GM21737 (cell line): ENCODE measurements around the gene MFSD11.
"Not testable (repeated sequence)": the region's sequence is repeated elsewhere in the genome, so short reads cannot be mapped to it uniquely, and the experiment has no call there.

ENCODE experiments used
- ATAC-seq: cut with Tn5 transposase; IDR thresholded peaks from one replicate; pipeline ENCODE4 v1.9.1; 2021; ENCODE audit warnings: mild to moderate bottlenecking, moderate library complexity; ENCODE audit not compliant: unreplicated experiment

MFSD11 gene

DNA sequence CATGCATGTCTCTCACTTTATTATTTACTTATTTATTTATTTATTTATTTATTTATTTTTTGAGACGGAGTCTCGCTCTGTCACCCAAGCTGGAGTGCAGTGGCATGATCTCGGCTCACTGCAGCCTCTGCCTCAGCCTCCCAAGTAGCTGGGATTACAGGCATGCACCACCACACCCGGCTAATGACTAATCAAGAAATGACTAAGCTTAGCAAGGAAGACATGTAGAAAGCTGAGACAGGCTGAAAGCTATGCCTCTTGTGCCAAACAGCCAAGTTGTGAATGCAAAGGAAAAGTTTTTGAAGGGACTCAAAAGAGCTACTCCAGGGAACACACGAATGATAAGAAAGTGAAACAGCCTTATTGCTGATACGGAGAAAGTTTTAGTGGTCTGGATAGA is 7.9 kb downstream of the MFSD11 start:
- ATAC-seq: not testable (repeated sequence)

- no peak for ATAC-seq
Observed at GRCh38 chr17:76747716-76748363, 9.9 kb downstream of the MFSD11 start.

GRCh38 chr17:76748657-76749056 is 10.7 kb downstream of the MFSD11 start:
- ATAC-seq: no peak

GRCh38 chr17:76751416-76751993 is 13.6 kb downstream of the MFSD11 start:
- no peak for ATAC-seq

DNA sequence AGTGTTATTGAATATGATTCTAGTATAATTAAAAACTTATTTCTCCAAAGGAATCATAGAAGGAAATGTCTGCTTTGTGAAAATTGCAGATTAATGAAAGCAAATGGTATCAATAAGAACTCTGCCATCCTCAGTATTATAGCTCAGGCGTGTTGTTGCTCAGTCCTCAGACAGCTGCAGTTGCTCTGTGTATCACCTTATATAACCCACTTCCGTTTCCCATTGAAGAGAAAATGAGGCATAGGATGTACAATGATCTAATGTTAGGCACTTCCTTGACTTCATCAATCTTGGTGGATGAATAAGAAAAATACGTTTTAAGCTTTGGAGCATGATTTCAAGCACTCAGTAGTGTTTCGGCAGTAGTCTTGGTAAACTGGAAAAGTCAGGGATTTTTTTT is 14.1 kb downstream of the MFSD11 start:
- ATAC-seq: no peak

DNA sequence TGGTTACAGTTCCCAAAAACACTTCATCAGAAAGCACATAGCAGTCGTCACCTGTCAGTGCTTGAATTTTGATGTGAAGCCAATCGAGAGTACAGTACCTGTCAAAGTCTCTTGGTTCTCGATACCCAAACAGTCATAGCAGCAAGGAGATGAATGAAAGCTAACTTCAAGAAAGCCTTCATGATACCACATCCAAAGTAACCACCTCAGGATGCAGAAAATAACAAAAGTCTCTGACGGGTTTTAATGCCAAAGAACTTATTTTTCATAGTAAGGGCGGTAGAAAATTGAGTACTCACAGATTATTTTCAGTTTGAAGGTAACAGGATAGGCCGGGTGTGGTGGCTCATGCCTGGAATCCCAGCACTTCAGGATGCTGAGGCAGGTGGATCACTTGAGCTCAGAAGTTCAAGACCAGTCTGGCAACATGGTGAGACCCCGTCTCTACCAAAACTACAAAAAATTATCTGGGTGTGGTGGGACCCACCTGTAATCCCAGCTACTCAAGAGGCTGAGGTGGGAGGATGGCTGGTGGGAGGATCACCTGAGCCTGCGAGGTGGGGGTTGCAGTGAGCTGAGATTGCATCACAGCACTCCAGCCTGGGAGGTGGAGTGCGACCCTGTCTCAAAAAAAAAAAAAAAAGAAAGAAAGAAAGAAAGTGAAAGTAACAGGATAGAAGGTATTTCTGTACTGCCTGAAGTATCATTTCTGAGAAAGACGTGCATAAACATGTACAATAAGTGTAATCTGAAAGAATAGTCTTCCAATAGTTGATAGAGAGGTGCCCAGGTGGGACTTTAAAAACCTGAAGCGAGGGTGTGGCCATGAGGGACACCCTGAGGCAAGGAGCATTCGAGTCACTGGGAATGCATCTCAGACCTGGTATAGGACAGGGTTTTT is 15.4 kb downstream of the MFSD11 start:
- ATAC-seq: no peak

DNA sequence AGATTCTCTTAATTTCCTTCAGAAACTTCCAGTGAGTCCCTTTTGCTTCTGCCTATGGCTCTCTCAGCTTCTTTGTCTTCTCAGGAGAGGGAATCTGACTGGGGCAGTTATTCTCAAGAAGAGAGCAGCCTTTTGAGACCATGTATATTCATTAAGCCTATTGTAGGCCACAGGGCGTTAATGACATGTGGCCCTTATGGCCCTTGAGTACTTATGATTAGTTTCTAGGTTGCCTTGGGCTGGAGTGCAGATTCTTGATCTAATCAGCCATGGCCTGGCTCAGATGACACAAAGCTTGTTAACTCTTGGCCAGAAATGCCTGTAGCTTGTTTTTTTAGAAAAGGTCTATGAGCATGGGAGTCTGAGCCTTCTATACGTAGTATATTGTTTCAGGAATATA is 17.4 kb downstream of the MFSD11 start:
- ATAC-seq: no peak

GRCh38 chr17:76757256-76757655 is 19.3 kb downstream of the MFSD11 start:
- no peak for ATAC-seq

GRCh38 chr17:76758570-76758969 is 20.7 kb downstream of the MFSD11 start:
- no peak for ATAC-seq

DNA sequence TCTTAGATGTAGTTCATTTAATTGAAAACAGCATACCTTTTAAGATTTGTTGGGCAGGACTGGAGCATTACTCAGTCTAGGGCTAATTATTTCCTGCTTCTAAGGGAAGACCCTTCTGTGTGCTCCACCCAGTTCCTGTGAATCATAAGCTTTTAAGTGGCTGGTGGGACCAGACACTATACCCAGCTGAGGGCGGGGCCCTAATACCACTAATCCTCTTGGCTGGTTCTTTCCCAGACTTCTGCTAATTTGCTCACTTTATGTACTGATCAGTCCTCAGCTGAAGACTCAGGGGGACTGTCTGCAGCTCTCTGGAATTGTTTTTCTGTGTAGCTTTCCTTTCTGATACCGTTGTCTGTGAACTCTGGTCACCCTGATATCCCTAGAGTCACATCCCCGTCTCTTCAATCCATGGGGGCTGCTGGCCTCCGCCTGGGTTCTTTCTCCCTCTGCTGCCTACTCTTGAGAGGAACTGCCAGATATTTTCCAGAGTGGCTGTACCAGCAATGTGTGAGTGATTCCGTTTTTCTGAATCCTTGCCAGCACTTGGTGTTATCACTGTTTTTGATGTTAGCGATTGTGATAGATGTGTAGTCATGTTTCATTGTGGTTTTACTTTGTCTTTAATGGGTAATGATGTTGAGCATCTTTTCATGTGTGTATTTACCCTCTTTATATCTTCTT is 35.1 kb downstream of the MFSD11 start:
- no peak for ATAC-seq

GRCh38 chr17:76775021-76775600 is 37.2 kb downstream of the MFSD11 start:
- ATAC-seq: no peak

DNA sequence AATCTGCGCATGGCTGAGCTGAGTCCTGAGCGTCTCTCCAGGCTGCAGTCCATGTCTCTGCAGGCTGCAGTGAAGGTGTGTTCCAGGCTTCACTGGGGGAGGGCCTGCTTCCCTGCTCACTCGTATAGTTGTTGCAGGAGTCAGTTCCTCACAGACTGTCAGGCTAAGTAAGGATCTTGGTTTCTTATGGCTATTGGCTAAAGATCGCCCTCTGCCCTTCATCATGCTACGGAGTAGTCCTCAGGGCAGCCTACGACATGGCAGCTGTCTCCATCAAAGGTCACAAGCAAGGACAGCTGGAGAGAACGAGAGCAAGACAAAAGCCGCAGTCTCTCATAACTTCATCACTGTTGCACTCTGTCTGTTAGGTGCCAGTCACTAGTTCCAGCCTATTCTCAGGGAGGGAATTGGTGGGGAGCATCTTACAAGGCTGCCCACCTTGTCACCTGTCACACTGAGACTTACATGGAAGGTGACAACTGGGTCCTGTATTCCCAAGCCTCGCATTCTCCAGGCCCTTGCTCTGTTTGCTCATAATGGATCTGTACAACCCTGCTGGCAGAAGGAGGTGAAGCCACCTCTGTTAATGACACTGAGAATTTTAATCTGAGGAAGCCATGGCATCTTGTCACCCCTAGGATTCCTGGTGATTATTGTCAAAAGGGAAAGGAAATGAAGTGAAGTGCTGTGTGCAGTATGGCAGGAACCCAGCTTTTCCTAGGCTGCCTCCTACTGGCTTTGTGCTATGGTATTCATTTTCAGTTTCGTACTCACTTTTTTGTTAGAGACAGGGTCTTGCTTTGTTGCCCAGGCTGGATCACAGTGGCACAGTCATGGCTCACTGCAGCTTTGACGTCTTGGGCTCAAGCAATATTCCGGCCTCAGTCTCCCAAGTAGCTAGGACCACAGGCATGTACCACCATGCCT is 43.4 kb downstream of the MFSD11 start:
- ATAC-seq: no peak

- ATAC-seq: no peak
Observed at GRCh38 chr17:76783146-76783545, 45.2 kb downstream of the MFSD11 start.

GRCh38 chr17:76784926-76785325 is 47.0 kb downstream of the MFSD11 start:
- no peak for ATAC-seq

GRCh38 chr17:76787866-76788265 is 49.9 kb downstream of the MFSD11 start:
- not testable (repeated sequence) for ATAC-seq

GRCh38 chr17:76789235-76789788 is 51.4 kb downstream of the MFSD11 start:
- no peak for ATAC-seq

- no peak for ATAC-seq
Observed at GRCh38 chr17:76791053-76791980, 53.4 kb downstream of the MFSD11 start.

GRCh38 chr17:76792348-76792747 is 54.4 kb downstream of the MFSD11 start:
- no peak for ATAC-seq

DNA sequence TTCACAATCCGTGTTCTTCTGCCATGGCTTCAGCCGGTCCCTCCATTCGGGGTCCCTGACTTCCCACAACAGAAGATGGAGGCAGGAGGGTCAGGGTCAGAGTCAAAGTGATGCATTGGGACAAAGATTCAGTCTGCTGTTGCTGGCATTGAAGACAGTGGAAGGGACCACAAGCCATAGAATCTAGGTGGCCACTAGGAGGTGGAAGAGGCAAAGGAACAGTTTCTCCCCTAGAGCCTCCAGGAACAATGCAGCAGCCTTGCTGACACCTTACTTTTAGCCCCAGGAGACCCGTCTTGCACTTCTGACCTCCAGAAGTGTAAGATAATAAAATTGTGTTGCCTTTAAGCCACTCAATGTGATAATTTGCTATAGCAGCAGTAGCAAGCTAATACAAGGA is 55.9 kb downstream of the MFSD11 start:
- no peak for ATAC-seq
